GM12864 (cell line): ENCODE measurements around the gene IGSF6.
A peak's percentile ranks its signal among the peaks of the same experiment; 100 is the strongest.
"Not testable (repeated sequence)": the region's sequence is repeated elsewhere in the genome, so short reads cannot be mapped to it uniquely, and the experiment has no call there.

Source experiments
- DNase-seq: peaks from one replicate; pipeline ENCODE4 v3.0.0-alpha.2; 2011; ENCODE audit warnings: low read depth
- H3K4me3 ChIP-seq: 2 replicates; pipeline ENCODE4 v1.5.1; 2011; ENCODE audit warnings: mild to moderate bottlenecking, low read depth, low read length, control low read depth
- TF ChIP-seq, protein P1 (sequence below): IDR thresholded peaks from 2 replicates; pipeline ENCODE4 v1.5.1; 2011; ENCODE audit warnings: low read depth, mild to moderate bottlenecking, moderate library complexity, low read length, control low read depth, inconsistent platforms; ENCODE audit errors: missing control alignments

Gene IGSF6

DNA sequence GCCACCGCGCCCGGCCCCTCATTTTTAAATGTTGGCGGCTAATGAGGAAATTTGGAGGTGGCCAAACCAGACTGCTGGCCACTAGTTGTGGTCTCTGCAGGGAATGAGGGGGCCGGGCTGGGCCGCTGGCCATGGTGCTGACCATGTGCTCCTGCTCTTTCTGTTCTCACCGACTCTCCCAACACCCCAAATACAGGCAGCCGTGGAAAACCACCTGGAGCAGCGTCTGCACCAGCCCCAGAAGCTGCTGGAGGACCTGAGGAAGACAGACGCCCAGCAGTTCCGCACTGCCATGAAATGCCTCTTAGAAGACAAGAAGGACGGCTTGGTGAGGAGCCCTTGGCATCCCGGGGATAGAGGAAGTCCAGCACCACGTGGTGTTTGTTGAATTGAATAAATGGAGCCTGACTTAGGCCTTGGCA, 32.6 kb upstream of the IGSF6 start:
- no peak overlapping the region for H3K4me3 ChIP-seq
- DNase-seq: no peak
- TF ChIP-seq, protein P1, sequence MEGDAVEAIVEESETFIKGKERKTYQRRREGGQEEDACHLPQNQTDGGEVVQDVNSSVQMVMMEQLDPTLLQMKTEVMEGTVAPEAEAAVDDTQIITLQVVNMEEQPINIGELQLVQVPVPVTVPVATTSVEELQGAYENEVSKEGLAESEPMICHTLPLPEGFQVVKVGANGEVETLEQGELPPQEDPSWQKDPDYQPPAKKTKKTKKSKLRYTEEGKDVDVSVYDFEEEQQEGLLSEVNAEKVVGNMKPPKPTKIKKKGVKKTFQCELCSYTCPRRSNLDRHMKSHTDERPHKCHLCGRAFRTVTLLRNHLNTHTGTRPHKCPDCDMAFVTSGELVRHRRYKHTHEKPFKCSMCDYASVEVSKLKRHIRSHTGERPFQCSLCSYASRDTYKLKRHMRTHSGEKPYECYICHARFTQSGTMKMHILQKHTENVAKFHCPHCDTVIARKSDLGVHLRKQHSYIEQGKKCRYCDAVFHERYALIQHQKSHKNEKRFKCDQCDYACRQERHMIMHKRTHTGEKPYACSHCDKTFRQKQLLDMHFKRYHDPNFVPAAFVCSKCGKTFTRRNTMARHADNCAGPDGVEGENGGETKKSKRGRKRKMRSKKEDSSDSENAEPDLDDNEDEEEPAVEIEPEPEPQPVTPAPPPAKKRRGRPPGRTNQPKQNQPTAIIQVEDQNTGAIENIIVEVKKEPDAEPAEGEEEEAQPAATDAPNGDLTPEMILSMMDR: no peak

DNA sequence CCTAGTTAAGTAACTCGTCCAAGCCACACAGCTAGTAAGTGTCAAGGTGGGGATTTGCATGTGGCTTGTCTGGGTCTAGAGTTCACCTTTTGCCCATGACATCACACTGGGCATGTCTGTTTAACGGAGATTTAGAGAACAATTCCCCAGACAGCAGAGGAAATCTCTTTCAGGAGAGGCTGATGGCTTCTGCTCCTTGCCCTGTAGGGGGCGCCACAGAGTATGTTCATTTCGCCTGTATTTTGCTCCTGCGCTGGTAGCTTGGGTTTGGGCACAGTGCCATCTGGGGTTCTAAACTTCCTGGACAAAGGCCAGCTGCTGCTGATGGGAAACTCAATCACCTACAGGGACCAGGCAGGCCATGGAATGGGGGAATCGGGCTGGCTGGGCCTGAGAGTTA, 31.8 kb upstream of the IGSF6 start:
- no peak overlapping the region for H3K4me3 ChIP-seq
- TF ChIP-seq, protein P1: peak; percentile 83
- DNase-seq: no peak

DNA sequence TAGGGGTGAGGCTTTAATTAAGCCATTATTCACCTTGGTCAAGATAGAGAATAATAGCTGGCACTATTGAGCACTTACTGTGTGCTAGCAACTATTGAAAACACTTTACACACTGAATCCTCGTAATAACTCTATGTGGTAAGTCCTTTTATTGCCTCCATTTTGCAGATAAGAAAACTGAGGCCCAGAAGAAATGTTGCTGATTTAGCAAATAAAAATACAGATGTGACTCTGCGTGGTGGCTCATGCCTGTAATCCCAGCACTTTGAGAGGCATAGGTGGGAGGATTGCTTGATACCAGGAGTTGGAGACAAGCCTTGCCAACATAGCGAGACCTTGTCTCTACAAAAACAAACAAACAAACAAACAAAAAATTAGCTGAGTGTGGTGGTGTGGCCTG, 30.8 kb upstream of the IGSF6 start:
- no peak overlapping the region for H3K4me3 ChIP-seq
- TF ChIP-seq, protein P1: no peak
- DNase-seq: no peak

DNA sequence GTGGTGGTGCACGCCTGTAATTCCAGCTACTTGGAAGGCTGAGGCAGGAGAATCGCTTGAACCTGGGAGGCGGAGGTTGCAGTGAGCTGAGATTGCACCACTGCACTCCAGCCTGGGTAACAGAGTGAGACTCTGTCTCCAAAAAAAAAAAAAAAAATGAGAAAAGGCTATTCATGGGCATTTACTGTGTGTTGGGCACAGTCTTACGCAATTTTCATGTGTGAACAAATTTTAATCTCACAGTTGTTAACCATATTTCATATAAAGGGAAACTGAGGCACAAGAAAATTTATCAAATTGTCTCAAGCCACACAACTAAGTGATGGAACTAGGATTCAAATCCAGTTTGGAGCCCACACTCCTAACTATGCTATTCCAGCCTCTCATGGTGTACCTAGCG, 28.3 kb upstream of the IGSF6 start:
- DNase-seq, H3K4me3 ChIP-seq: not testable (repeated sequence)

DNA sequence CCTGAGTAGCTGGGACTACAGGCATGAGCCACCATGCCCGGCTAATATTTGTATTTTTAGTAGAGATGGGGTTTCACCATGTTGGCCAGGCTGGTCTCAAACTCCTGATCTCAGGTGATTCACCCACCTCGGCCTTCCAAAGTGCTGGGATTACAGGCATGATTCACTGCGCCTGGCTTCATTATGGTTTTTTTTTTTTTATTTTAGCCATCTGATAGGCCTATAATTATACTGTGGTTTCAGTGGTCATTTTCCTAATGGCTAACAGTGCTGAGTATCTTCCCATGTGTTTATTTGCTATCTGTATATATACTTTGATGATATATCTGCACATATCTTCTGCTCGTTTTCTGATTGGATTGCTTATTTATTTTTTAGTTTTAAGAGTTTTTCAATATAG, 22.0 kb upstream of the IGSF6 start:
- not testable (repeated sequence) for DNase-seq, H3K4me3 ChIP-seq

DNA sequence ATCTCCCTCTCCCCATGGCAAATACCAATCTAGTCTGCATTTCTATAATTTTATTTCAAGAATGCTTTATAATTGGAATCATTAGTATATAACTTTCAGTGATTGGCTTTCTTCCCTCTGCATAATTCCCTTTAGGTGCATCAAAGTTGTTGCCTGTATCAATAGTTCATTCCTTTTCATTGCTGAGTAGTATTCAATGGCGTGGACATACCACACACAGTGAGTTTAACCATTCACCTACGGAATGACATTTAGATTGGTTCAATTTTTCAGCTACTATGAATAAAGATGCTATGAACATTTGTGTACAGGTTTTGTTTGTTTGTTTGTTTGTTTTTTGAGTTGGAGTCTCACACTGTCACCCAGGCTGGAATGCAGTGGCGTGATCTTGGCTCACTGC, 21.1 kb upstream of the IGSF6 start:
- DNase-seq: no peak
- no peak overlapping the region for H3K4me3 ChIP-seq
- TF ChIP-seq, protein P1: no peak

DNA sequence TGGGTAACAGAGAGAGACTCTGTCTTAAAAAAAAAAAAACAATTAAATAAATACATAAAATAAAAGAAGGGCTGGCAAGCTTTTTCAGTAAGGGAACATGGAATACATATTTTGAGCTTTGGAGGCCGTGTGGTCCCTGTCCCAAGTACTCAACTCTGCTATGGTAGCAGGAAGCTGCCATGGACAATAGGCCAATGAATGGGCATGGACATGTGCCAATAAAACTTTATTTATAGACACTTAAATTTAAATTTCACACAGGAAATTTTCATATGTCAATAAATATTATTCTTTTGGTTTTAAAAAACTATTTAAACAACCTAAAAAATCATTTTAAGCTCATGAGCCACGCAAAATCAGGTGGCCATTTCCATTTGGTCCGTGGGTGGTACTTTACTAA, 15.2 kb upstream of the IGSF6 start:
- no peak overlapping the region for H3K4me3 ChIP-seq
- TF ChIP-seq, protein P1: no peak
- DNase-seq: no peak

DNA sequence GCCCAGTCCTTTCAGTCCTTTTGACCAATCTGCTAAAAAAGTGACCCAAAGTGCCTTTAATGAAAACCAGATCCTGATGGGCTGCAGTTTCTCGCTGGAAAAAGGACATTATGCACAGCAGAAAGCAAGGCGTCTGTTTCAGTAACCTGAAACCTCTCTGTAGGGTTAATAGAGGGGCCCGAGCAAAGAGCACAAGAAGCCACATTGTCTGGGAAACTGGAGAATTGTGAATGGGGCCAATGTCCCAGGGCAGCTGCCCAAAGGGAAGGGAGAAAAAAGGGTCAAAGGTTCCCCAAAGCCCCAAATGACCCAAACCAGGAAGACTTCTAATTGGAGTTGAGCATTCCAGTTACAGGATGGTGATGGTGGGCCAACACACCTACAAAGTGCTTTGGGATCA, 14.4 kb upstream of the IGSF6 start:
- no peak for DNase-seq
- TF ChIP-seq, protein P1: no peak
- no peak overlapping the region for H3K4me3 ChIP-seq
